ENCODE measurements around the gene SVEP1.
A peak's percentile ranks its signal among the peaks of the same experiment; 100 is the strongest.

Gene SVEP1

DNA sequence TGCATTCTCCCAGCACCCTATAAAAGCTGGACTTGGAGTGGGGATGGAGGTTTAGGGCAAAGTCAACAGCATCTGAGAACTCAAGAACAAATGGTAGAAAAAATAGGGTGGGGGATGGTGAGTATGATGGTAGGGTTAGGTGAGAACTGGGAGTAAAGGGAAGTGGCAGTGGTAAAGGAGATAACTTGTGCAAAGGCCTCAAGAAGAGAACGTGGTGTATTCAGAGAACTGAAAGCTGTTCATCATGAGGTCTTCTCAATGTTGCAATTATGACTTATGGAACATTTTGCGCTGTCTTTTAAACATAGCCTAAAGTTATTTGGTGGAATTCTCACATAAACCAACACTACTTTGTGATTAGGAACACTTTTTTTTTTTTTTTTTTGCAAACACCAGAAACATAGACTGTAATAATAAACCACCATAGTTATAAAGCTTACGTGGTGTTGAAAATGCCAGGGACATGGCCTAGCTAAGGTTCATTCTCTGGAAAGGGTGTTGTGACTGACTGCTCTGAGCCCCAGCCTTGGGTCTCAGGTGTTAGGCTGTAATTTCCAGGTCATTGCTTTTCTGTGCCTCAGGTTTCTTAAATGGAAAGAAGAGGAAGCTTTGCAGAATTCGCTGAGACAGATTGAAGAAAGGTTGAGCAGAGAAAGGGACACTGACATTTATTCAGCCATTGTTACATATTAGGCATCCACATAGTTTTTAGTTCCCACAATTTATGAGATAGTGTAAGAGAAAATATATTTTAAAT, 222.7 kb downstream of the SVEP1 start:
- DNase-seq = no peak

DNA sequence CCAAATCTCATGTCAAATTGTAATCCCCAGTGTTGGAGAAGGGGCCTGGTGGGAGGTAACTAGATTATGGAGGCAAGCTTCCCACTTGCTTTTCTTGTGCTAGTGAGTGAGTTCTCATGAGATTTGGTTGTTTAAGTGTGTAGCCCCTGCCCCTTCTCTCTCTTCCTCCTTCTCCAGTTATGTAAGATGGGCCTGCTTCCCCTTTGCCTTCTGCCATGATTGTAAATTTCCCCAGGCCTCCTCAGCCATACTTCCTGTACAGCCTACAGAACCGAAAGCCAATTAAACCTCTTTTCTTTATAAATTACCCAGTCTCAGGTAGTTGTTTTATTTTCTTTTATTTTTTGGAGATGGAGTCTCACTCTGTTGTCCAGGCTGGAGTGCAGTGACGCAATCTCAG, 223.6 kb downstream of the SVEP1 start:
- DNase-seq = no peak

DNA sequence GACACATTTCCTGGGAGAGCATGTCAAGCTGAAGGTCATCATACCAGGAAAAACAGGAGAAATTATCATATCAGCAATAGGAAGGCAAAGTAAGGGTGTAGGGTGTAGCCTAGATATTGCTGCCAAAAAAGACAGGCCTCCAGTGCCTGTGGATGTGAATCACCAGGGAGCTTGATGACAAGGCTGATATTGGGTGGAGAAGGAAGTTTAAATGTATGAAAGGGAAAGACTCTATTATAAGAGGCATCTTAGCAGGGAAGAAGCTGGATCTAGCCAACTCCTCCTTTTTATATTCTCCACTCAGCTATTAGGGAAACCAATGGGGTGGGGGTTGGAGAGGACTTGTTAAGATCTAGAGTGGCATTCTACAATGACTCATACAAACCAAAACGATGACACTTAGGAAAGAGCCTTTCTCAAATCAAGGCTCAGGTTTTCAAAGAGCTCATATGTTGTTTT, 228.5 kb downstream of the SVEP1 start:
- no peak for DNase-seq

DNA sequence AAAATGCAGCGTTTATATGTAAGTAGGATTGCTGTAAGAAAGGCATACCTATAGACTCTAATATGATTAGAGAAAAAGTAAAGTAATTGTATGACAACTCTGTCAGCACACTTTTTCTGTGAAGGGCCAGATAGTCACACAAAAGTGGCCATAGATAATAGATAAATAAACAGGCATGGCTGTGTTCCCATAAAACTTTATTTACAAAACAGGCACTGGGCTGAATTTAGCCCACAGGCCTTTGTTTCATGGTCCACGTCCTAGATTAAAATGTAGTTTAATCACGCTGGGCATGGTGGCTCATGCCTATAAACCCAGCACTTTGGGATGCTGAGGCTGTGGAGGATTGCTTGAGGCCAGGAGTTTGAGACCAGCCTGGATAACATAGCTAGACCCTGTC, 233.2 kb downstream of the SVEP1 start:
- DNase-seq = no peak

DNA sequence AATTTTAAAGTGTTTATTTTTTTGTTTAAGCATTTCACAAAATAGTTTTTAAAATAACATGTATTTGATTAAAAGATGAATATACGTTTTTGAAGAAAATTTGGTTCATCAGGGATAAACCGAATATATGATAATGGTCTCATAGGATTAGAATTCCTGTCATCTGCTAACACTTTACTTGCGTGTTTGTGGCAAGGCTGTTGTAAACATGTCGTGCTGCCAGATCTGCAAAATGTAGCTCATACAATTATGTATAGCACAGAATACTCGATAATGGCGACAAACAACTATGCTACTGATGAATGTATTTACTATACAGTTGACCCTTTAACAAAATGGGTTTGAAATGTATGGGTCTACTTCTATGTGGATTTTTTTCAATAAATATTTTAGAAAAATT, 234.7 kb downstream of the SVEP1 start:
- DNase-seq = no peak

DNA sequence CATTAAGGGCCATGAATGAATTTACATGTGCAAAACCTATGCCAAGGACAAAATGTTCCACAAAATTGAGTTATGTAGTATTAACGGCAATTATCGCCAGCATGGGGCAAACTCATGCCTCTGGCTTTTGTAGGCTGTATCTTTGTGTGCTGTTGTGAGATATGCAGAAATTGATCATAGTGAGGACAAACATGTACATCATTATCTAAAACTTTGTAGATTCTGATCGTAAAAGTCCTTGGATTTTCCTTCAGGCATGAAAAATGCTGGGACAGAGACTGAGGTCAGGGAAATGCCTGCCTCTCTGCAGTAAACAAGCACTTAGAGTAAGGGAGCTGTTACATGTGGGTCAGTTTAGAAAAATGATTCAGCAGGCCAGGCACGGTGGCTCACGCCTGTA, 236.0 kb downstream of the SVEP1 start:
- no peak for DNase-seq

DNA sequence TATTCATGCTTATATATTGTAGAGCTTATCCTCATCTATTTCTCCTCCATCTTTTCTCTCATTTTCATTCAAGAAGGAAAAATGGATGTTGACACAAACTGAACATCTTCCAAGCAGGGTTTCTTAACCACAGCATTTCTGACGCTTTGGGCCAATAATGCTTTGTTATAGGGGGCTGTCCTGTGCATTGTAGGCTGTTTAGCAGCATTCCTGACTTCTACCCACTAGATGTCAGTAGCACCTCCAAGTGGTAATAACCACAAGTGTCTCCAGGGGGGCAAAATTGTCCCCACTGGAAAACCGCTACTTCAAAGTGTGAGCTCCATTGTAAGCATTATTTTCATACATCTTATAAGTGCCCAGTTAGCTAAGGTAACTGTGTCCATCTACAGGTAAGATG, 239.2 kb downstream of the SVEP1 start:
- no peak for DNase-seq

DNA sequence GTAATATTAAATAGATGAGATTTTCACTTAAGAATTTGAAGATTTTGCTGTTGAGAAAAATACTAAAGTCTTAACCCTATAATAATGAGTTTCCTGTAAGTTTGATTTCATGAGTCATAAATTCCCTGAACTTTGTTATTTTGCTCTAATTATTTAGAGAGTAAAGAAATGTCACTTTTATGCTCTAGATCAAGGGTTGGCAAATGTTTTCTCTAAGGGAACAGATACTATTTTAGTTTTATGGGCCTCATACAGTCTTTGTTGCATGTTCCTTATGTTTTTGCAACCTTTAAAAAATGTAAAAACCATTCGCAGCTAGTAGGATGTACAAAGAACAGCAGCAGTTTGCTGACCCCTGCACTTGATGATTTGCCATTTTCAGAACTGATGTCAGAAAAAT, 241.4 kb downstream of the SVEP1 start:
- DNase-seq = no peak

DNA sequence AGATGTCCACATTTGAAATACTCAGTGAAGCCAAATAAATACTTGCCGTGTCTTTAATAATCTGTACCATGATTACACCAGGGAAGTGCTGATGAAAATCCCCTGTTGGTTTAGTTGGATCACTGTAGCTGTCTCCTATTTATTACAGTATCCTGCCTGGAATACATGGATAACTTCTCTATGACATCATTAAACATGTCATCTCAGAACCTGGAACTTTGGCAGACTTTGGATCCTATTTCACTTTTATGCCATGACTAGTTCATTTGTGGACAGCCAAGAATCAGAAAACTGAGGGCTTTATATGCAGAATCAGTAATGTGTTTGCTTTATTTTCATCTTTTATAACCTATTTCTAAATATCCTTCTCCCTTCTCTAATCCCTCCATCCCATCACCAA, 241.8 kb downstream of the SVEP1 start, which contains the start of gene TXNDC8:
Gene TXNDC8, minus strand, starts transcription at position 137 of the 400 bp plus-strand sequence.
- no peak for DNase-seq

DNA sequence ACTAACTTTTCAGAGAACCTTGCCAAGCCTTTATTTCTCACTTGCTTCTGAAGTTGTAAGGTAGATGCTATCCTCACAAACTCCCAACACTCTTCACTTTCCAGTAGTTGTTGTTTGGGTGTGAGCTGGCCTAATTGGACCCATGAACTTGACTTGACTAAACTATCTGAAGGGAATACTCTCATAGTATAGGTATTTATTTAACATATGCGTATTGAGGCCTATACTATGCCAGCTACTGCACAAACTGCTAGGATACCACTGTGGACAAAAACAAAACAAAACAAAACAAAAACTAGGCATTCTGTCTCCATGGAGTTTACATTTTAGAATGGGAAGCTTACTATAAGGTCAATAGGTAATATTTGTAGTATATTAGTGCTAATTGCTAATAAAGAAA, 243.2 kb downstream of the SVEP1 start:
- DNase-seq = no peak

DNA sequence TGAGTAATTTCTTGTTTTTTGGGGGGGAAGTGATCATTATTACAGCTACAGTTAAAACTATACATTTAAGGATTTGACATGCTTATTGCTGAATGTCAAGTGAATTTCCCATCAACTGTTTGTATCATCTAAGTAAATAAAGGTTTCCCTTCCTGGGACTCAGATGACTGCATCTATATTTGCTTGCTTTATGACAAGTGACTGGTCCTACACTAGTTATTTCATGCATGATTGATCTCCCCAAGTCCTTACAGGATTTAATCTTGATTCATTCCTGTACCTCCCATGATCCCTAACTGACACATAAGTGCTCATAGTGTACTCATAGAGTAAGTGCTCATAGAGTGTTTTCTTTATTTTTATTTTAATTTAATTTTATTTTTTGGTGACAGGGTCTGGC, 244.7 kb downstream of the SVEP1 start:
- DNase-seq = no peak

DNA sequence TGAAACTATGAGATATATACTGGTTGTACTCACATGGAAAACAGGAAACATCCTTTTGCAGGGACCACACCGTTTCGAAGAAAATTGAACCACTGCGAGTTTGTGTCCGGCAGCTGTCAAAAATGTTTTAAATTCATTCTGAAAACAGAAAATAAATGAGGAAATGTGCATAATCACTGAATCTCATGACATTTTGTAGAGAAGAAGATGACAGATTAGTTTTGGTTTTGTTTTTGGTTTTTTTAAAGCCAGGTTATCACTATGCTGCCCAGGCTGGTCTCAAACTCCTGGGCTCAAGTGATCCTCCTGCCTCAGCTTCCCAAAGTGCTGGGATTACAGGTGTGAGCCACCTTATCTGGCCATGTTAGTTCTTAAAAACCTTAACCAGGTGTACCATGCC, 245.4 kb downstream of the SVEP1 start:
- DNase-seq = no peak

DNA sequence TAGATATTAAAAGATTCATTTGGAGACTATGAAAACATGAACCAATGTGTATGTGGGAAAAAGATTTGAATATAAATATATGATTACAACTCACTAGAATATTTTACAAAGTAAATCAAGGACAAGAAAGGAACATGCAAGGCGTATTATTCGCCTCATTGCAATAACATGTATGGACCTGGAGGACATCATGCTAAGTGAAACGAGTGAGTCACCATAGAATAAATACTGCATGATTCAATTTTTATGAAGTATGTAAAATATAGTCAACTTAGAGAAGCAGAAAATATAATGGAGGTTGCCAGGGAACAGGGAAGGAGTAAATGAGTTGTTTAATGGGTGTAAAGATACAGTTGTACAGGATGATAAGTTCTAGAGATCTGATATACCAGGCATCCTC, 246.8 kb downstream of the SVEP1 start:
- no peak for DNase-seq

DNA sequence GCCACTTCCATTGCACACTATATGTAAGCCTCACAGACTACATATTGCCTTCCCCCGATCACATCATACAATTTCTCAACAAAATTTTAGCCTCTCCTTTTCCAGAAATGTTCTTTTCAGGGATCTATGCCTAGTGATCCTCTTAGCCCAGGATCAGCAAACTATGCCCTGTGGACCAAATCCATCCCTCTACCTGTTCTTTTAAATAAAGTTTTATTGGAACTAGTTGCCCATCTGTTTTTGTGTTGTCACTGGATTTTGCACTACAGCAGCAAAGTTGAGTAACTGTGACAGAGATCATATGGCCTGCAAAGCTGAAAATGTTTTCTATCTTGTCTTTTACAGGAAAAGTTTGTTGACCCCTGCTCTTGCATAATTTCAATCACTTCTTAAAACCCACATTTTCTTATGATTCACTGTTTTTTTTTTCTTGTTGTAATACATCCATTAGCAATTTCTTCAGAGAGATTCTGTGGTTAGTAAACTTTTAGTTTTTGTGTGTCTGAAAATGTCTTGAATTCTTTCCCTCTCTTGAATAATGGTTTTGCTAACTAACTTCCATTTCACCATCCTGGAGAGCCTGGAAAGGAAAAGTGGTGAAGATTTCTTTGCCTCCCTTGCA, 248.9 kb downstream of the SVEP1 start:
- DNase-seq = no peak

DNA sequence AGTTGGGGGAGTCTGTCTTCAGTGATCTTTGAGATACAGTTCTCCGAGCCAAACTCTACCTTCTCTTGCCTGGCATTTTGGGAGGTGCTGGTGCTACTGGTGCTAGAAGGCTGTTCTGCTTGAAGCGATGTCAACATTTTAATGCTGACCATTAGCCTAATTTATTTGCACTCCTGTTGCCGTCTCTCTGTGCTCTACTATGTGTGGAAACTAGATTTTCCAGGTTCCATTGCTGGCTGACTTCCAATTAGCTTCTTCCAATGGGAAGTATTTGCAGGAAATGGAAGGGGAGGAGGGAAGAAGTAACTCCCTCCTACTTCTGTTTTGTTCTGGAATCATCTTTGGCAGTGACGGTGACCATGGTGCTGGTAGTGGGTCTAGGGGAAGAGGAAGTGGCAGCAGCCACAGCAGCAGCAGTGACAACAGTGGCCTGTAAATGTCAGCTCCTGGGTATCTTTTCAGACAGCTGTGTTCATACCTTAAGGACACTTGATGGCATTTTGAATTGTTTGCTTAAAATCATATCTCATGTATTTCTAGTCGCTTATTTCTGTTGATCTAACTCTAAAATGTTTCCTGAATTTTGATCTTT, 249.8 kb downstream of the SVEP1 start:
- DNase-seq = peak; percentile 2

DNA sequence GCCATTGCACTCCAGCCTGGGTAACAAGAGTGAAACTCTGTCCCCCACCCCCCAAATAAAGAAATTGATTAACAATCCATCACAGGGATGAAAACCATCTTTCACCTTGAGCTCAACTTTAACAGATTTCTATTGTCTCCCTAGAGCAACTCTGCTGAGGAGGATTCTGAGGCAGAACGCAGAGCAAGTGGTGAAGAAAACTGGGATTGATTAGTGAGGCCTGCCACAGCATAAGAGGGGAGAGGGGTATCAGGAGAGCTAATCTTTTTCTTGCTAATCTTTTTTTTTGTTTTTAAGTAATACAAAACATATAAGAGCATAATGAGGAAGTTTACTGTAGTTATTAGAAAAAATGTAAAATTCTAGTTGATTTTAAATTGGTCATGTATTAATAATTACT, 250.8 kb downstream of the SVEP1 start:
- no peak for DNase-seq

DNA sequence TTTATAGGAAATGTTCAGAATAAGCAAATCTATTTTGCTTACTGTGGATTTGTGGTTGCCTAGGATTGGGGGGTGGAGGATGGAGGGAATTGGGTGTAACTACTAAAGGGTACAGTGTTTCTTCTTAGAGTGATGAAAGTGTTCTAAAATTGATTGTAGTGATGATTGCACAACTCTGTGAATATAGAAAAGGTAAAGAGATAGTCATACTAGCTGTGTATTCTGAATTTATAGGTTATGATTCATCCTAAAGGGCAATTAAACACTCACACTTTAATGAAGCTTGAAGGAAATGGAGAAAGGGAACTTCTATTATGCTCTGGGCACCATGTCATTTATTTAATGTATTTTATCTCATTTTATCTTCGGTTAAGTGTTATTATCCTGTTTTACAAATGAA, 251.8 kb downstream of the SVEP1 start:
- DNase-seq = no peak

DNA sequence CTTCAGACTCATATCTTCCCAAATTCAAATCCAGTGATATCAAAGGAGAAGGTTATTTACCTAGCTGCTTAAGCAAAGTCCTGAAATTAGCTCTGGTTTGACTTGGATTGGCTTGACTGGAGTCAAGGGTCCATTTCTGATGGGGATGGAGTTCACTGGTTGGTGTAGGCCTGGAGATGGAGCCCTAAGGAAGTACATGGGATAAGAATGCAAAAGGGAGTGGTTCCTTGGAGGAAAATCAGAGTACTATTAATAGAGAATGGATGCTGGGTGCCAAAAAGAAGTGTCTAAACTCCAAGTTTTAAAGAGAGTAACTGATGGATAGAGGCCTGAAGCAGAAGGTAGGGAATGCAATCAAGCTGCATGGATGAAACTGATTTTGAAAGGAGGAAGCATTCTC, 255.7 kb downstream of the SVEP1 start:
- no peak for DNase-seq

DNA sequence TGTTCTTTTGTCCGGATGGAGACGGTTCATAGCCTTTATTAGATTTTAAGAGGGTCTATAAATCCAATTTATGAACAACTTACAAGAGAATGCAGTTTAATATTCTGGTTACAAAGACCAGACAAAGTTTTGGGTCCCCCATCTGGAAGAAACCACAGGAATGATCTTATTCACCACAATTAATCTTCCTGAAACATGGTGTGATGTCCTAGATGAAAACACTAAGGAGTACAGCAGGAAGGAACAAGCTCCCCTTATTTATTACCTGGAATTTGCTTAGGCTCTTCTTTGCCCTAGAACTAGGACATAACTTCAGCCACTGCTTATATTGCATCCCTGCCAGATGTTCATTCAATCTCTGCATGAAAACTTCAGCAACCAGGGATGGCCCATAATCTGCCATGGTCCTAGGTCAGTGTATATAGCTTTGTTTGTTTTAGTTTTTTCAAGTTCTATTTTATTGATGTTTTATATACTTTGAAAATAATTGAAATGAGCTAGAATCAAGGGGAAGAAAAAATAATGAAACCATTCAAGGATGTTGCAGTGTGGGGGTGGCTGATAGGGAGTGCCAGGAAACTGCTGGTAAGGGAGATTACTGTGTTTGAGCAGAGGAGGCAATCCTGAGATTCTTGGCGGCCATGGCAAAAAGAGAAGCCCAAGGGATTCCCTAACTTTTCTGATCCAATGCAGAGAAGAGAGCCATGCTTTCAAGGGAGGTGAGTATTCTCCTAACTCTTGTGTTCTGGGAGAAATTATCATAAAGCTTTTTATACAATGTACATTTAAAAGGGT, 258.7 kb downstream of the SVEP1 start:
- no peak for DNase-seq

DNA sequence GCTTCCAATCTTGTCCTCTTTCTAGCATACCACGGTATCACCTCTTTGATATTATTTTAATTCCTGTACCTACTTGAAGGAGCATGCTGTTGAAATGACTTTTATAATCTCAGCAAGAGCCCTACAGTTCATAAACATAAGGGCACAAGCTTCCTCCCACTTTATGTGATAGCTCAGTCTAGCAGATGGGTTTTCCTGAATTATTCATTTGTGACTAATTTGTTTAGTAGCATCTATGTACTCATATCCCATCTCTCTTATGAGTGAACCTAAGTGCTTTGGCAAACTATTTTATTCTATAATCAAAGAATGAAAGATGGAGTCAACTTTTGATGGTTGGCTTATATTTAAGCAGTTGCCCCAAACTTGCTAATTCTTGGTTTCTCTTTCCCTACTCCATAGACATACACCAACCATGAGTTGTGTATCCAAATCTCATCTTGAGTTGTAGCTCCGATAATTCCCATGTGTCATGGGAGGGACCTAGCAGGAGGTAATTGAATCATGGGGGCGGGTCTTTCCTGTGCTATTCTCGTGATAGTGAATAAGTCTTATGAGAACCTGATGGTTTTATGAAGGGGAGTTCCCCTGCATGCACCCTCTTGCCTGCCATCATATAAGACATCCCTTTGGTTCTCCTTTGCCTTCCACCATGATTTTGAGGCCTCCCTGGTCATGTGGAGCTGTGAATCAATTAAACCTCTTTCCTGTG, 259.6 kb downstream of the SVEP1 start:
- no peak for DNase-seq

DNA sequence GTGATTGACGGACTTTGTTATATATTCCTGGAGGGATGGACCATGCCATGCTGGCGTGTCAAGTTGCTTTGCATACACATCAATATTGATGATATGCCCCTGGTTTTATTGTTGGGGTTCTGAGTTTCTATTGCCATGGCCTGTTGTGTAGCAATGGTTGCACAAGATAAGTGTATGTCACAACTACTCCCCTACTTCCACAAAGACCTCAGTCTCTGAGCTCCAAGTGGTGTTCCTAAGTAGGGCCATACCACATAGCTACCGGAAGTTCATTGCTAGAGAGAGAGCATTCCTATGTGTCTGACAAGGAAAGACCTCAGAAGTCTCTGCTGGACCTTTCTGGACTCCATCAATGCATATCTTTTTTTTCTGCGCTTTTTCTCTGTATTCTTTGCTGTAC, 261.6 kb downstream of the SVEP1 start:
- no peak for DNase-seq

DNA sequence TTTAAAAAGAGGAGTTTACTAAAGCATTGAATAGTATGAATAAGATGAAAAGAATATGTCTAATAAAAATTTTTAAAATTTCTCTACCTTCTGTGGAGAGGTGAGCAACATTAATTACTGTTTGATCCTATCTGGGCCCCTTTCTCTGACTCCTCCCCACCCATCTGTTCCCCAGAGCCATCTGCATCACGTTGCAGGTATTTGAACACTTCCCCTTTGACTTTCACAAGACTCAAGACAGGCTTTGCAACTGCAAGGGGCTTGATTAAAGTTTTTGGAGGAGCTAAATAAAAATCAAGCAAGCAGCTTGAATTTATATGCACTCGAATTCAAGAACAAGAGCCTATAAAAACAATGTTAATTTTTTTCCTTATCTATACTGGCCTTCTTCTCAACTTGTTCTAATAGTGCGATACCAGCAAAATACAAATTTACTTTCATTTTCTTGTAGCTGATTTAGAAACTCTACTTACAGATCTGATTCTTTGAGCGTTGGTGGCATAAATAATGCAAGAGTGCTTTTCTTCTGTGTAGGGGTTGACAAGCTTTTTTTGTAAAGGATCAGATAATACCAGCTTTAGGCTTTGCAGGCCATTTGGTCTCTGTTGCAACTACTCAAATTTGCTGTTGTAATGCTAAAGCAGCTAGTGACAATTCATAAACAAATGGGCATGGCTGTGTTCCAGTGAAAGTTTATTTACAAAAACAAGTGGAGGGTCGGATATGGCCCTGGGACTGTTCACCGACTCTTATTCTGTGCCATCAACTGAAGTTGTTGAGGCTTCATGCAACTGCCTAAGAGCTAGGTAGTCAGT, 263.1 kb downstream of the SVEP1 start:
- DNase-seq = no peak

Data from CD4-positive, alpha-beta T cell treated with Interferon gamma for 1 hour (primary cell).